A673 (cell line): ENCODE results near the gene CDK3. TPM values are rescaled to one million over a fixed set of nuclear protein-coding genes. Genes with fewer than 3 reads are reported as not detected.

Source experiments
- BruUV-seq: library from RNA; stranded (reverse); fragments of 400-500 nt; replicated peaks from 2 replicates; lab custom pipeline; 2021; lab: Mats Ljungman, UMichigan
- CTCF ChIA-PET: fragments of 300-600 bp; sonication (Branson Sonifier 250); formaldehyde crosslinking; loops from one replicate; lab custom pipeline; 2022; ENCODE audit warnings: antibody characterized with exemption; lab: Charles Lee
- POLR2A ChIA-PET: fragments of 300-600 bp; sonication (Branson Sonifier 250); formaldehyde crosslinking; loops from one replicate; lab custom pipeline; 2022; ENCODE audit warnings: antibody characterized with exemption; ENCODE audit not compliant: low non-redundant PET; lab: Charles Lee
- DNase-seq: peaks from one replicate; pipeline ENCODE4 v3.0.0-alpha.2; 2015; ENCODE audit warnings: low spot score
- H3K27ac ChIP-seq: fragments of 200-600 bp; sonication (generic); 2 replicates; pipeline ENCODE4 v1.5.1; 2016; ENCODE audit warnings: mixed run types, low read depth, mild to moderate bottlenecking, mixed read lengths, antibody characterized with exemption, low read length; ENCODE audit not compliant: poor library complexity, severe bottlenecking
- H3K27me3 ChIP-seq: fragments of 200-600 bp; sonication (generic); replicated peaks from 2 replicates; pipeline ENCODE4 v1.6.1; 2017; ENCODE audit warnings: mixed run types, low read depth, mild to moderate bottlenecking, mixed read lengths, antibody characterized with exemption, low read length; ENCODE audit not compliant: insufficient read depth, poor library complexity
- H3K36me3 ChIP-seq: fragments of 200-600 bp; sonication (generic); 2 replicates; pipeline ENCODE4 v1.6.1; 2016; ENCODE audit warnings: mixed run types, mild to moderate bottlenecking, mixed read lengths, antibody characterized with exemption, low read length; ENCODE audit not compliant: insufficient read depth, poor library complexity, severe bottlenecking
- H3K4me1 ChIP-seq: fragments of 200-600 bp; sonication (generic); 2 replicates; pipeline ENCODE4 v1.6.1; 2017; ENCODE audit warnings: mixed run types, mild to moderate bottlenecking, mixed read lengths, antibody characterized with exemption, low read length; ENCODE audit not compliant: insufficient read depth, poor library complexity, severe bottlenecking
- H3K4me3 ChIP-seq: fragments of 200-600 bp; sonication (generic); 2 replicates; pipeline ENCODE4 v1.5.1; 2016; ENCODE audit warnings: low read depth, mixed run types, mild to moderate bottlenecking, mixed read lengths, low read length; ENCODE audit not compliant: poor library complexity, severe bottlenecking
- H3K9me3 ChIP-seq: fragments of 200-600 bp; sonication (generic); 2 replicates; pipeline ENCODE4 v1.6.1; 2016; ENCODE audit warnings: mixed run types, low read depth, mild to moderate bottlenecking, mixed read lengths, antibody characterized with exemption, low read length; ENCODE audit not compliant: poor library complexity, severe bottlenecking
- CTCF ChIP-seq: fragments of 300-800, 200-600 bp; sonication (generic); conservative IDR thresholded peaks from 2 replicates; pipeline ENCODE4 v1.5.1; 2017; ENCODE audit warnings: low read depth, mild to moderate bottlenecking, antibody characterized with exemption, low read length, moderate library complexity, mixed read lengths
- EZH2 ChIP-seq: fragments of 200-600 bp; sonication (generic); IDR thresholded peaks from 2 replicates; pipeline ENCODE4 v1.6.1; 2017; ENCODE audit warnings: borderline replicate concordance, low read depth, mild to moderate bottlenecking, mixed read lengths, antibody characterized with exemption, low read length; ENCODE audit not compliant: poor library complexity, severe bottlenecking
- intact Hi-C: fragments of 100-400 bp; cut with micrococcal nuclease; formaldehyde crosslinking; loops from one replicate; pipeline ENCODE4 v1.10.0; 2022; ENCODE audit not compliant: unreplicated experiment
- total RNA-seq: library from RNA; stranded (reverse); gene quantifications from 2 replicates; pipeline ENCODE4 v1.2.3, GENCODE V29; 2021

CDK3 gene
- total RNA-seq, 1 experiment from 2014 or later = 10.0 TPM

GRCh38 chr17:76003915-76004314 is 3.3 kb downstream of the CDK3 start:
- DNase-seq = no peak
- intact Hi-C loops = no loop called here
- CTCF ChIA-PET = no interaction called here

DNA sequence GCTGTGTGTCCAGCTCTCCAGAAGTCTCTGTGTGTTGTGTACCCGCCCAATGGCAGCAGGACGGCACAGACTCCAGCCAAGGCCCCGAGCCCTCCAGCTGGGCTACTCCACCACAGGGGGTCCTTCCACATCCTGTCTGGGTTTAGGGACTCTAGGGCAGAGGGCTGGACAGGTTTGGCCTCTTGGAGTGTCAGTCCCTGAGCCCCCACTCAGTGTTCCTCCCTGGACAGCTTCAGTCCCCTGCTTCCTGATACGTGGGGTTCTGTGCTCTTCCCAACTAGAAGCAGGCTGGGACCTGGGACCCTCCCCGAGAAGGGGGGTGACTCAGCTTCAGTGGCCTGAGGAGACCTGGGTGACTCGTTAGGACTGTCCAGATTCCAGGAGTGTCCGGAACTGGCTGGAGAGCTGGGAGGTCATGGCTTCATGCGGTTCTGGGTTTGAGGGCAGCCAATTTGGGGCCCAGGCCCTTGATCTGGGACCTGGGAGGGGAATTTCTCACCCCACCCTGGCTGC is 4.2 kb downstream of the CDK3 start:
- Histone ChIP-seq H3K36me3 (peaks cover 7% of the 10 kb centered on the region), H3K9me3 (no peaks in the 10 kb centered on the region), H3K27ac (no peak overlapping the region), H3K4me1 (no peaks in the 10 kb centered on the region), H3K27me3 (no peaks in the 10 kb centered on the region), H3K4me3 (no peak overlapping the region)
- CTCF ChIA-PET = interaction anchor here (0.9 to 1.2 kb wide), 3 partner anchors 8 to 15 kb away, joined by 3 to 9 read pairs (median 4); no protein-coding TSS in a partner anchor
- TF ChIP-seq CTCF (no peak), EZH2 (no peak)
- no TSS peak for BruUV-seq
- no peak for DNase-seq
- POLR2A ChIA-PET = no interaction called here
- intact Hi-C loops = loop anchor here (1.0 kb wide), 1 partner anchor 100 kb away; no protein-coding TSS in a partner anchor

More at GRCh38 chr17:76003915-76004314, 3.3 kb downstream of the CDK3 start:
- no peaks in the 10 kb centered on the region for H3K9me3 ChIP-seq
- H3K27ac ChIP-seq = no peak overlapping the region
- POLR2A ChIA-PET = no interaction called here
- H3K4me3 ChIP-seq = no peak overlapping the region
- TF ChIP-seq EZH2 (no peak), CTCF (no peak)
- no TSS peak for BruUV-seq
- peaks cover 7% of the 10 kb centered on the region for H3K36me3 ChIP-seq
- no peaks in the 10 kb centered on the region for H3K27me3 ChIP-seq
- H3K4me1 ChIP-seq = no peaks in the 10 kb centered on the region

DNA sequence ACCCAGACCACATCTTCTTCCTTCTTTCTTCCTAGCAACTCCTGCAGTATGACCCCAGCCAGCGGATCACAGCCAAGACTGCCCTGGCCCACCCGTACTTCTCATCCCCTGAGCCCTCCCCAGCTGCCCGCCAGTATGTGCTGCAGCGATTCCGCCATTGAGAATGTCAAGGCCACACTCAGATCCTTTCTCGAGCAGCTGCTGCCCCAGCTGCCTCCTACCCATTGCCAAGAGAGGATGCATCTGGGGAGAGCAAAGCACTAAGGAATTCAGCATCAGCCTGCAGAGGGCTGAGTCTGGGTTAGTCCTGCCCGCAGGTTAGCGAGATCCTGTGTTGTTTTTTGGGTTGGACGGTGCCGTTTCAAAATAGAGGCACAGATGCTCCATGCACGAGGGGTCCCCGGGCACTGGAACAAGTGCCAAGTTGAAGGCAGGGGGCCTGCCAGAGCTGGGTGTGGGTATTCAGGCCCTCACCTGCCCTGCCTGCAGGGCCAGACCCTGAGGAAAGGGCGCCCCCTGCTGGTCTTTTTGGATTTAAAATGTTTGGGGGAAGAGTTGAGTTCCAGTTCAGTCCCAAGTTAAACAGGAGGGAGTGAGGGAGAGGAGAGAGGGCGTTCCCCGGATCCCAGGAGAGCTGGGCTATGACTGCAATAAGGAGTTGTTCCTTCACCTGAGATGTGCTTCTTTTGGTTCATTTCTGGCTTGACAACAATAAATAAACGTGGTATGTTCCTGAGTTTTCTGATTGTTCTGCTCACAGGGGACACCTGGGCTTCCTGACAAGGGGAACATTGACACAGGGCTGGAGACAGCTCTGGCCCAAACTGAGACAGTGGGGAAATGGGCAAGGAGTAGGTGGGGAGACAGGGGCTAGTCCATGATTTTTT is 4.9 kb downstream of the CDK3 start:
- H3K27me3 ChIP-seq = no peaks in the 10 kb centered on the region
- H3K4me3 ChIP-seq = no peak overlapping the region
- H3K27ac ChIP-seq = no peak overlapping the region
- no peaks in the 10 kb centered on the region for H3K4me1 ChIP-seq
- BruUV-seq = no TSS peak
- DNase-seq = peak; percentile 79
- TF ChIP-seq CTCF (peak; percentile 82), EZH2 (no peak)
- POLR2A ChIA-PET = no interaction called here
- CTCF ChIA-PET = interaction anchor here (0.6 to 1.2 kb wide), 6 partner anchors 8 to 117 kb away, joined by 3 to 13 read pairs (median 6); no protein-coding TSS in a partner anchor
- no peaks in the 10 kb centered on the region for H3K9me3 ChIP-seq
- intact Hi-C loops = loop anchor here (1.0 kb wide), 1 partner anchor 100 kb away; no protein-coding TSS in a partner anchor
- peaks cover 7% of the 10 kb centered on the region for H3K36me3 ChIP-seq
